ENCODE measurements around the gene SHROOM1.

SHROOM1 gene

GRCh38 chr5:132825033-132825833 lies 5.2 kb downstream of the SHROOM1 start:
- no peak for TF ChIP-seq CEBPB (IDR thresholded peaks at IDR 0.05)
- no peak for TF ChIP-seq EGR1 (IDR thresholded peaks at IDR 0.05)
- no peak for TF ChIP-seq NFIC (IDR thresholded peaks at IDR 0.05)
- no peak for TF ChIP-seq ZBTB7A (IDR thresholded peaks at IDR 0.05; ENCODE audit: low read depth)
- TF ChIP-seq, protein P1, sequence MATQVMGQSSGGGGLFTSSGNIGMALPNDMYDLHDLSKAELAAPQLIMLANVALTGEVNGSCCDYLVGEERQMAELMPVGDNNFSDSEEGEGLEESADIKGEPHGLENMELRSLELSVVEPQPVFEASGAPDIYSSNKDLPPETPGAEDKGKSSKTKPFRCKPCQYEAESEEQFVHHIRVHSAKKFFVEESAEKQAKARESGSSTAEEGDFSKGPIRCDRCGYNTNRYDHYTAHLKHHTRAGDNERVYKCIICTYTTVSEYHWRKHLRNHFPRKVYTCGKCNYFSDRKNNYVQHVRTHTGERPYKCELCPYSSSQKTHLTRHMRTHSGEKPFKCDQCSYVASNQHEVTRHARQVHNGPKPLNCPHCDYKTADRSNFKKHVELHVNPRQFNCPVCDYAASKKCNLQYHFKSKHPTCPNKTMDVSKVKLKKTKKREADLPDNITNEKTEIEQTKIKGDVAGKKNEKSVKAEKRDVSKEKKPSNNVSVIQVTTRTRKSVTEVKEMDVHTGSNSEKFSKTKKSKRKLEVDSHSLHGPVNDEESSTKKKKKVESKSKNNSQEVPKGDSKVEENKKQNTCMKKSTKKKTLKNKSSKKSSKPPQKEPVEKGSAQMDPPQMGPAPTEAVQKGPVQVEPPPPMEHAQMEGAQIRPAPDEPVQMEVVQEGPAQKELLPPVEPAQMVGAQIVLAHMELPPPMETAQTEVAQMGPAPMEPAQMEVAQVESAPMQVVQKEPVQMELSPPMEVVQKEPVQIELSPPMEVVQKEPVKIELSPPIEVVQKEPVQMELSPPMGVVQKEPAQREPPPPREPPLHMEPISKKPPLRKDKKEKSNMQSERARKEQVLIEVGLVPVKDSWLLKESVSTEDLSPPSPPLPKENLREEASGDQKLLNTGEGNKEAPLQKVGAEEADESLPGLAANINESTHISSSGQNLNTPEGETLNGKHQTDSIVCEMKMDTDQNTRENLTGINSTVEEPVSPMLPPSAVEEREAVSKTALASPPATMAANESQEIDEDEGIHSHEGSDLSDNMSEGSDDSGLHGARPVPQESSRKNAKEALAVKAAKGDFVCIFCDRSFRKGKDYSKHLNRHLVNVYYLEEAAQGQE (IDR thresholded peaks at IDR 0.05; ENCODE audit: low read depth), result no peak
- TF ChIP-seq TAF1 (IDR thresholded peaks at IDR 0.05; ENCODE audit: low read depth), result no peak
- TF ChIP-seq RAD21 (IDR thresholded peaks at IDR 0.05; ENCODE audit: low read depth), result no peak
- no peak for TF ChIP-seq EP300 (IDR thresholded peaks at IDR 0.05; ENCODE audit: borderline replicate concordance)
- TF ChIP-seq YY1 (IDR thresholded peaks at IDR 0.05; ENCODE audit: low read depth), result no peak

DNA sequence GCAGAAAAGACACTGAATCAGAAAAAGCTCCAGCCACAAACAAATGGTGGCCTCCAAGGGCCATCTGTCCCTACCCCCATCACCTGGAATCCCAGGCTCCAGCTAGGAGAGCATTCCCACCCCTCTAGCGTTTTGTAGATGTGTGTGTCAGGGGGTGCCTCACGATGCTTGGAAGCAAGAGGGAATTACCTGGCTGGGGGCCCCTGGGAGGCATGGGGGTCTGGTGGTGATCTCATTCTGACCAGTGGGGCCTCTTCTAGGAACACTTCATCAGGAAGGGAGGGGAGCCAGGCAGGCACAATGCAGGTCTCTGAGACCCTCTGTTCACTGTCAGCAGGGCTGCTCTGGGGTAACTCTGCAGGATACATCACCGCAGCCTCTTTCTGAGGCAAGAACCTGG lies 6.0 kb downstream of the SHROOM1 start:
- TF ChIP-seq NFIC (IDR thresholded peaks at IDR 0.05) (no peak), RAD21 (IDR thresholded peaks at IDR 0.05; ENCODE audit: low read depth) (no peak), YY1 (IDR thresholded peaks at IDR 0.05; ENCODE audit: low read depth) (no peak), FOXM1 (IDR thresholded peaks at IDR 0.05; ENCODE audit: borderline replicate concordance, low read depth) (no peak), ZBTB7A (IDR thresholded peaks at IDR 0.05; ENCODE audit: low read depth) (no peak), TAF1 (IDR thresholded peaks at IDR 0.05; ENCODE audit: low read depth) (no peak), CEBPB (IDR thresholded peaks at IDR 0.05) (no peak), CREB1 (IDR thresholded peaks at IDR 0.05; ENCODE audit: low read depth) (no peak), TCF12 (IDR thresholded peaks at IDR 0.05; ENCODE audit: low read depth) (no peak), TEAD4 (IDR thresholded peaks at IDR 0.05) (no peak)
- TF ChIP-seq, protein P2, sequence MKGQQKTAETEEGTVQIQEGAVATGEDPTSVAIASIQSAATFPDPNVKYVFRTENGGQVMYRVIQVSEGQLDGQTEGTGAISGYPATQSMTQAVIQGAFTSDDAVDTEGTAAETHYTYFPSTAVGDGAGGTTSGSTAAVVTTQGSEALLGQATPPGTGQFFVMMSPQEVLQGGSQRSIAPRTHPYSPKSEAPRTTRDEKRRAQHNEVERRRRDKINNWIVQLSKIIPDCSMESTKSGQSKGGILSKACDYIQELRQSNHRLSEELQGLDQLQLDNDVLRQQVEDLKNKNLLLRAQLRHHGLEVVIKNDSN (IDR thresholded peaks at IDR 0.05), result no peak
- TF ChIP-seq, protein P3, sequence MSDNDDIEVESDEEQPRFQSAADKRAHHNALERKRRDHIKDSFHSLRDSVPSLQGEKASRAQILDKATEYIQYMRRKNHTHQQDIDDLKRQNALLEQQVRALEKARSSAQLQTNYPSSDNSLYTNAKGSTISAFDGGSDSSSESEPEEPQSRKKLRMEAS (IDR thresholded peaks at IDR 0.05), result no peak

GRCh38 chr5:132823481-132824050 lies 6.9 kb downstream of the SHROOM1 start:
- TF ChIP-seq FOXM1 (IDR thresholded peaks at IDR 0.05; ENCODE audit: borderline replicate concordance, low read depth), result no peak
- no peak for TF ChIP-seq EP300 (IDR thresholded peaks at IDR 0.05; ENCODE audit: borderline replicate concordance)
- no peak for TF ChIP-seq NFIC (IDR thresholded peaks at IDR 0.05)
- TF ChIP-seq EGR1 (IDR thresholded peaks at IDR 0.05), result no peak
- no peak for TF ChIP-seq YY1 (IDR thresholded peaks at IDR 0.05; ENCODE audit: low read depth)
- no peak for TF ChIP-seq CREB1 (IDR thresholded peaks at IDR 0.05; ENCODE audit: low read depth)

DNA sequence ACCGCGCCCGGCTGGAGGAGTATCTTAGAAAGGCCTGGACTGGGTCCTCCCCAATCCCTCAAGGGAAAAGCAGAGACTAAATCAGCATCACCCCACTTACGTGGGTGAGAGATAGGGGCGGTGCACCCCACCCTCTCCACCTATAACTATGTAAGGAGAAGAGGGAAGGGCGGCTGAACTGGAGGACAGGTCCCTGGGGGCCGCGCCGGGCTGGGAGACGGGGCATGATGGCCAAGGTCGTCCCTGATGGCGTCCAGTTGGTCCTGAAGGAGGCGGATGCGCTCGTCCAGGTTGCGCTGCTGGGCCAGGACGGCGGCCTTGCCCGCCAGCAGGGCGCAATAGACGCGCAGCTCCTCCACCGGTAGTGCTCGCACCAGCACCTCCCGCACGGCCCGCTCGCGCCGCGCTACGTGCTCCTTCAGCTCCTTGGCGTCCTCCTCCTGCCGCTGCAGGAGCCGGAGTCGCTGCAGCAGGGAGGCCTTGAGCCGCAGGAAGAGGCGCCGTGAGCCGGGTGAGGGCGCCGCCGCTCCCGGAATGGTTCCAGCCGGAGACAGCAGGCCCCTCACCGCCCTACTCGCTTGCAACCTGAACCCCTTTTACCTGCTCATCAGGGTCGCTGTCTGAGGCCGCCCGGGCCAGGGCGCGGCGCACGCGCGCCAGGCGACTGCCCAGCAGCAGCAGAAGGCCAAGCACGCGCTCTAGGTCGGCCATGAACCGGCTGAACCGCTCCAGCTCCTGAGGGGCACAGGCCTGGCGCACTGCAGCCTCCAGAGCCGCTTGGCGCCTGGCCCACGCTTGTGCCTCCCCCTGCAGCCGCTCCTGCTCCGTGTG lies 7.6 kb downstream of the SHROOM1 start:
- TF ChIP-seq EP300 (IDR thresholded peaks at IDR 0.05; ENCODE audit: borderline replicate concordance), result no peak
- TF ChIP-seq NFIC (IDR thresholded peaks at IDR 0.05), result no peak
- TF ChIP-seq ZBTB7A (IDR thresholded peaks at IDR 0.05; ENCODE audit: low read depth), result no peak
- TF ChIP-seq YY1 (IDR thresholded peaks at IDR 0.05; ENCODE audit: low read depth), result no peak
- no peak for TF ChIP-seq TCF12 (IDR thresholded peaks at IDR 0.05; ENCODE audit: low read depth)
- TF ChIP-seq, protein P3 (IDR thresholded peaks at IDR 0.05), result no peak
- TF ChIP-seq, protein P1 (IDR thresholded peaks at IDR 0.05; ENCODE audit: low read depth), result no peak

DNA sequence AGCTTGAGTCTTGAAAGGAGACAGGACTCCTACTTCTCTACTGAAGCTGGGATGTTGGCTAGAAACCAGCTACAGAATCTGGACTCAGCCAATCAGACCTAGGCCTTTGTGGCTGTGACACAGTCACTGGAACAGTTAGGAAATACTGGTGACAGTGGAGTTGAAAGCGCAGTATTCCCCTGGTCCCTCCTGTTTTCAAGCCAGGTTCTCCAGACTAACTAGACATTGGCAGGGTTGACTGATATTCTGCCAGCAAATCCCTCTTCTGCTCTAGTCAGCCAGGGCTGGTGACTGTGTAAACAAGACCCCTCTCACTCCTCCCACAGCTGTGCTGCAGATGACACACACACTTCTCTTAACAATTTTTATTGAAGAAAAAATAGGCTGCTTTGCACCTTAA lies 8.7 kb downstream of the SHROOM1 start:
- TF ChIP-seq TCF12 (IDR thresholded peaks at IDR 0.05; ENCODE audit: low read depth), result no peak
- no peak for TF ChIP-seq EGR1 (IDR thresholded peaks at IDR 0.05)
- no peak for TF ChIP-seq TAF1 (IDR thresholded peaks at IDR 0.05; ENCODE audit: low read depth)
- TF ChIP-seq, protein P3 (IDR thresholded peaks at IDR 0.05), result no peak
- TF ChIP-seq TEAD4 (IDR thresholded peaks at IDR 0.05), result no peak

All from Ishikawa (cell line).